Activated T-cell treated with anti-CD3 and anti-CD28 coated beads for 1 hour (primary cell): ENCODE measurements around the gene WDR37.
"Not testable (repeated sequence)": the region's sequence is repeated elsewhere in the genome, so short reads cannot be mapped to it uniquely, and the experiment has no call there.

Experiments
- DNase-seq: peaks from one replicate; pipeline ENCODE4 v3.0.0-alpha.2; 2020; ENCODE audit warnings: low read depth

Gene WDR37, protein sequence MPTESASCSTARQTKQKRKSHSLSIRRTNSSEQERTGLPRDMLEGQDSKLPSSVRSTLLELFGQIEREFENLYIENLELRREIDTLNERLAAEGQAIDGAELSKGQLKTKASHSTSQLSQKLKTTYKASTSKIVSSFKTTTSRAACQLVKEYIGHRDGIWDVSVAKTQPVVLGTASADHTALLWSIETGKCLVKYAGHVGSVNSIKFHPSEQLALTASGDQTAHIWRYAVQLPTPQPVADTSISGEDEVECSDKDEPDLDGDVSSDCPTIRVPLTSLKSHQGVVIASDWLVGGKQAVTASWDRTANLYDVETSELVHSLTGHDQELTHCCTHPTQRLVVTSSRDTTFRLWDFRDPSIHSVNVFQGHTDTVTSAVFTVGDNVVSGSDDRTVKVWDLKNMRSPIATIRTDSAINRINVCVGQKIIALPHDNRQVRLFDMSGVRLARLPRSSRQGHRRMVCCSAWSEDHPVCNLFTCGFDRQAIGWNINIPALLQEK

DNA sequence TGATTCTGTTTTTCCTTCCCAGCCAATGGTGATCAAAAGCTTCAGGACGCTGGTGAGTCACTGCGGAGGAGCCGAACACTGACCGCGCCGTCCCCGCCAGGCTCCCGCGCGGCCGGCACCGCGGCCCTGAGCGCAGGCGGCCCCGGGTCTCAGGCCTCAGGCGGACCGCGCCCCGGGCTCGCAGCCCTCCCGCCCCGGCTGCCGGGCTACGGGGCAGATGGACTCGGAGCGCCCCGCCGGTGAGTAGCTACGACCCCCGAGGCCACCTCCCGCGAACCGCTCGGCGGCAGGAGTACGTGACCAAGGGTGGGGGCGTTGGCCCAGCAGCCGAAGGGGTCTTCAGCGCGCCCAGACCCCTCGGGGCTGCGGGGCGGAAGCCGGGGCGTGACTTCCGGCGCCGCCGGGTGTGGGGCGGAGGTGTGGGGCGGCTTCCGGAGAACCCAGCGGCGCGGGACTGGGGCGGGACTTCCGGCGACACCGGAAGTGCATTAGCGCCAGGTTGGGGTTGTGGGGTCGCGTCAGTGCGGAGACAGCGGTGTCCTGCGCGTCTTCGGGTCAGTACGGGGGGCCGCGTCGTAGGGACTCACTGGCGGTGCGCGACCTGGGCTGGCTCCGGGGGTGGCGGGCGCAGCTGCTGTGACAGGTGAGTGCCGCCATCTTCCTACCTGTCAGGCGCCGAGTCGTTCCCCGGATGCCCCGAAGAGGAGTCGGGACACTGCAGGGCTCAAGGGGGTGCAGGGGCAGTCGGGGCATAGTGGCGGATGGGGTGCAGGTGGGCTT lies at the start of gene WDR37:
Gene WDR37, plus strand, starts transcription at position 60 of the 780 bp plus-strand sequence. CDS start 15,771 bp downstream, outside the sequence.
- DNase-seq: peak; percentile 79

DNA sequence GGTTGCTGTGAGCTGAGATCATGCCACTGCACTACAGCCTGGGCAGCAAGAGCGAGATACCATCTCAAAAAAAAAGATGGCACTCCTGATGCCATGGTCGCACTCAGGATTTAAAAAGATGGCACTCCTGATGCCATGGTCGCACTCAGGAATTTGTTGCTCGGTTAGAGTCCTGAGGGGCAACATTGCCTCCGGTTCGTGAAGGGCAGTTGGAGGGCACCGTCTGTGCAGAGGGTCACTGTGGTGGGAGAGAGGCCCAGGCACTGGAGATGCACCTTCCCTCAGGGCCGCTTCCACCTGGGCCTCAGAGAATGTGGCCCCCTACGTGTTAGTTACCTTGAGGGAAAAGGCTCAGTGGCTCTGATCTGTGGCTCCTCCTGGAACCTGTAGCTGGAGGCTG lies 49.6 kb upstream of the WDR37 start:
- no peak for DNase-seq

DNA sequence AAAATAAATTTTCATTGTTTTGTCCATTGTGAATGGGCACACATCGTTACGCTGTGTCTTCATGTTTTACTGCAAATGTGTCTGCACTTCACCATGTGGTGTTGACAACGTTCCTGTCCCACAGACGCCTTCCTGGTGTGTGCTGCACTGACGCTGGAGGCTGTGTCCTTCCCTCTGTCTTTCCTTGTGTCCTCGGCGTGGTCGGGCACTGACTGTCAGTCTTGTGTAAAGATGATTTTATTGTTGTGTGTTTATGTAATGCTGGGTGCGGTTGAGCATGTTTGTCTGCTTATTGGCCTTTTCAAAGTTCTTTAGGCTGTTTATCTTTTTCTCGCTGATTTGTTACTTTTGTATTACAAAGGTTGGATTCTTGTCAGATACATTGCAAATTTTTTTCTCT lies 48.6 kb upstream of the WDR37 start:
- no peak for DNase-seq

GRCh38 chr10:1009071-1009494 lies 47.1 kb upstream of the WDR37 start:
- no peak for DNase-seq

GRCh38 chr10:1009947-1010346 lies 46.2 kb upstream of the WDR37 start:
- not testable (repeated sequence) for DNase-seq

- no peak for DNase-seq
Measured at GRCh38 chr10:1010703-1011102, 45.5 kb upstream of the WDR37 start.

GRCh38 chr10:1011696-1012095 lies 44.5 kb upstream of the WDR37 start:
- DNase-seq: no peak

DNA sequence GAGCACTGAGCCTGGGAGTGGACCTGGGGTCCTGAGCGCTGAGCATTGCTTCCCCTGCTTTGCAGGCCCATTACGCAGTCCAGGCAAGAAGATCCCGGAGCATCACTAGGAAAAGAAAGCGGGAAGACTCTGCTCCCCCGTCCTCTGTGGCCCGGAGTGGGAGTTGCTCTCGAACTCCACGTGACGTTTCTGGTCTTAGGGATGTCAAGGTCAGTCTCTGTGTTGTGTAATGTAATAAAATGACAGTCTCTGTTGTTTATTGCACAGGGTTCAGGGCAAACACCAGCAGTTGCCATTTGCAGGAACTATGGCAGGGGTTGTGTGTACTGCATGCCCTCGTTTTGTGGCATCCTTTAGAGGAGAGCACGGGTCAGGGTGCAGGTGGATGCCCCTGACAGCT lies 40.5 kb upstream of the WDR37 start:
- DNase-seq: no peak

- DNase-seq: no peak
Measured at GRCh38 chr10:1019362-1019761, 36.8 kb upstream of the WDR37 start.

- DNase-seq: no peak
Measured at GRCh38 chr10:1020460-1020859, 35.7 kb upstream of the WDR37 start.

GRCh38 chr10:1020958-1021357 lies 35.2 kb upstream of the WDR37 start:
- no peak for DNase-seq

DNA sequence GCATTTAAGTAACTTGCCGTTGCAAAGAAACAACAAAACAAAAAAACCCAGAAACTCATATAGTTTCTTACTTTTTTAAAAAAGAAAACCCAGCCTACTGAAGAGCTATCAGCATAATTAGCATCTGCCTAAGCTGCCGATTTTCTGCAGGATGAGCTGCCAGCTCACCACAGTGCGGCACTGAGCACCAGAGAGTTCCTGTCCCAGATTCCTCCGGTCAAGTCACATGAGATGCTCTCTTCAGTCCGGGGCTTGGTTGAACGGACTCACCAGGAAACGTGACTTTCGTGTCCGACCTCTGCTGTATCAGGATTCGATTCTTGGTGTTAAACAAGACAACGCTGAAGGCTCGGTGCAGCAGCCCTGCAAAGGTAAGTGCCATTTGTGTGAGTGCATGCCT lies 33.8 kb upstream of the WDR37 start:
- DNase-seq: no peak

DNA sequence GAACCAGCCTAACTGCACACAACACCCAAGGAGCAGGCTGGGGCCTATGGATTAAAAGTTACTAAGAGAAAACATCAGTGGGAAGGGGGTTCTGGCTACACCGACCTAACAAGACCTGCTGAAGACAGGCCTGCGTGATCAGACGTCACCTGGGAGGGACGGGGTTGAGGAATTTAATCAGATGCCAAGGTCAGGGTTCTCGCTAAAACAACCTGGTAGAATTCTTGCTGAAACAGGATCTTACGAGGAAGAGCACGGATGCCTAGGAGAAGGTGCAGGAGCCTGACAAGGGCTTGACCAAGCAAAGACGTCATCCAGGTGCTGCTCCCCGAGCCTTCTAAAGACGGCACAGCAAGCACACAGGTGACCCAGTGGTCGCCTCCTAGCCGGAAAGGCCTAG lies 32.1 kb upstream of the WDR37 start:
- no peak for DNase-seq

GRCh38 chr10:1025683-1026082 lies 30.5 kb upstream of the WDR37 start, which contains the start of gene IDI2:
Gene IDI2 (minus strand): TSS chr10:1025859. CDS start chr10:1024723, 1,136 bp downstream.
- no peak for DNase-seq

DNA sequence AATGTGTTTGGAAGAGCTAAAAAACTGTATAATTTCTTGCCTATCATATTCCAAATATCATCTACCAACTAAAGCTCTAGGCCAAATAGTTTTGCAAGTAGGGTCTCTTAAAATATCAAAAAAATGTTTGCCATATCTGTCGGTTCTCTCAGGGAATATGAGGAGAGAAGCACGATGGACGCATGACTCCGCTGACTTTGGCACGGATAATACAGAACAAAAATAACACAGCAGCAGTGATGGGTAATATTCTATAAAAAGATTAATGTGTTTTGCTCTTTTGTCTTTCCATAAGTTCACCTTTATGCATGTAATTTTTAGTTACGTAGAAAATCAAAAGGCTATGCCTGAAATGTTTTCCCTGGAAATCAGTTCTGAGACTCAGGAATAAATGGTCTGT lies 29.6 kb upstream of the WDR37 start:
- DNase-seq: no peak

DNA sequence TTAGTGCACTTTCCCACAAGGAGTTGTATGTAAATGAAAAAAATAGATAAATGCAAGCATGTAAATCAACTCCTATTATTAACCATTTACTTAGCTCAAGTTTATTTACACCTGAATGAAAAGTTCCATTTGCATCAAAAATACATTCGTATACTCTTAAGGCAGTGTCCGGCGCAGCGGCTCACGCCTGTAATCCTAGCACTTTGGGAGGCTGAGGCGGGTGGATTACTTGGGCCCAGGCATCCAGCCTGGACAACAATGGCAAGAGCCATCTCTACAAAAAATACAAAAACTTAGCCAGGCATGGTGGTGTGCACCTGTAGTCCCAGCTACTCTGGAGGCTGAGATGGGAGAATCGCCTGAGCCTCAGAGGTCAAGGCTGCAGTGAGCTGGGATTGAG lies 26.3 kb upstream of the WDR37 start:
- no peak for DNase-seq

DNA sequence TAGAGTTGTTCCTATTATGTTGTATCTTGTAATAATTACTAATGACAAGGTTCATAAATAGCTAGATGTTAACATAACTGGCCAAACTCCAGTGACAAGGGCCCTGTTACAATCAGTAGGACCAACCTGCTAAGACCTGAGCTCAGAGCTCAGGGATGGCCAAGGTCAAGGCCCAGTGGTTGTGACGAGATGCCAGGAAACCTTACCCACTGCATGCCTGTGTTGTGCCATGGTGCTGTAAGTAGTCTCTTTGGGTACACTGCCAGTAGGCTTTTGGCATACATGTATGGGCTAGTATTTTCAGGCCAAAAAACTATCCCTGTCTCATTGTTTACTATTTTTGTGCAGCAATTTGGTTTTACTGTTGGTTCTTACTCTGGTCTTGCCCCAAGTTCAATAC lies 22.6 kb upstream of the WDR37 start:
- DNase-seq: no peak

GRCh38 chr10:1034758-1035157 lies 21.4 kb upstream of the WDR37 start:
- DNase-seq: no peak

- no peak for DNase-seq
Measured at GRCh38 chr10:1035201-1035600, 21.0 kb upstream of the WDR37 start.

DNA sequence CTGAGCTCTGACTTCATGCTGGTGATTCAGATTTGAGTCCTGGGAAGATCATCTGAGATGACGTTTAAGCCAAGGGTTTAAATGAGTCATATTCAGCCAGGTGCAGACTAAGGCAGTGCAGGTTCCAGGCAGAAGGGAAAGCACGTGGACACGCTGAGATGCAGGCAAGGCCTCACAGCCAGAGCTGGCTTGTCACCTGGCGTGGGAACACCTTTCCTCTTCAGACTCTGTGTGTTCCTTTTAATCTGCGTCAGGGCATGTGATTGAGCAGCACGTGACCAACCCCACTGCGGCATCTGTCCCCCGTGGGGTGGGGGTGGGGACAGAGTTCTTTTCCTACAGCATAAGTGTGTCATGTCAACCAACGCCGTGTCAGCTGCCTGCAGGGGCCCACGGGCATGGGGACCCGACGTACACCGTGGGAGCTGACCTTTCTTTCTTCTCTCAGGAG lies 19.8 kb upstream of the WDR37 start:
- no peak for DNase-seq

- no peak for DNase-seq
Measured at GRCh38 chr10:1037098-1037497, 19.1 kb upstream of the WDR37 start.

DNA sequence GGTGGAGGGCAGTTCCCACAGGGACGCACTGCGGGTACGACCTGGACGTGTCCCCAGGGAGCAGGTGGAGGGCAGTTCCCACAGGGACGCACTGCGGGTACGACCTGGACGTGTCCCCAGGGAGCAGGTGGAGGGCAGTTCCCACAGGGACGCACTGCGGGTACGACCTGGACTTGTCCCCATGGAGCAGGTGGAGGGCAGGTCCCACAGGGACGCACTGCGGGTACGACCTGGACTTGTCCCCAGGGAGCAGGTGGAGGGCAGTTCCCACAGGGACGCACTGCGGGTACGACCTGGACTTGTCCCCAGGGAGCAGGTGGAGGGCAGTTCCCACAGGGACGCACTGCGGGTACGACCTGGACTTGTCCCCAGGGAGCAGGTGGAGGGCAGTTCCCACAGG lies 17.4 kb upstream of the WDR37 start:
- not testable (repeated sequence) for DNase-seq

GRCh38 chr10:1040133-1040532 lies 16.1 kb upstream of the WDR37 start:
- DNase-seq: no peak
